ENCODE results near the gene LYRM1. TPM values are rescaled to one million over a fixed set of nuclear protein-coding genes. Genes with fewer than 3 reads are reported as not detected.

LYRM1 gene
- total and polyA plus RNA-seq, 2 of the 8 experiments (the other 6 are each of a cell fraction or from before 2014, with no cell fraction given): 11.6 to 13.4 TPM

DNA sequence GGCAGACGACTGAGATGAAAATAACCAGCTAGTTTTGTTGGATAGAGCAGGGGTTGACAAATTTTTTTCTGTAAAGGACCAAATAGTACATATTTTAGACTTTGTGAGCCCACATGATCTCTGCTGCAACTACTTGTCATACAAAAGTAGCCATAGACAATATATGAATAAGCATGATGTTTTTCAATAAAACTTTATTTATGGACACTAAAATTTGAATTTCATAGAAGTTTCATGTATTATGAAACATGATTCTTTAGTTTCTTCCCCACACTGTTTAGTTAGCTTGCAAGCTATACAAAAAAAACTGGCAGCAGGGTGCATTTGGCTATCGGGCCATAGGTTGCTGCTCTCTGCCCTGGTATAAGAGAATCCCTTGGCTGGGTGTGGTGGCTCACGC, 56.6 kb downstream of the LYRM1 start:
- POLR2A ChIA-PET (ENCODE audit: partially characterized antibody): no interaction called here
- TF ChIP-seq BCL11A (IDR thresholded peaks at IDR 0.05; ENCODE audit: low read depth in 2 of 2, low read length in 2 of 2) (no peak), RNF2 (IDR thresholded peaks at IDR 0.05; ENCODE audit: borderline replicate concordance, low read depth, low read length, missing control alignments, poor library complexity, severe bottlenecking) (no peak), NRF1 (IDR thresholded peaks at IDR 0.05; ENCODE audit: low read depth, low read length) (no peak), CTBP2 (IDR thresholded peaks at IDR 0.05; ENCODE audit: borderline replicate concordance, insufficient read depth, insufficient read length, low read length) (no peak), JUN (IDR thresholded peaks at IDR 0.05; ENCODE audit: low read depth, low read length) (no peak)
- TF ChIP-seq, protein P1, sequence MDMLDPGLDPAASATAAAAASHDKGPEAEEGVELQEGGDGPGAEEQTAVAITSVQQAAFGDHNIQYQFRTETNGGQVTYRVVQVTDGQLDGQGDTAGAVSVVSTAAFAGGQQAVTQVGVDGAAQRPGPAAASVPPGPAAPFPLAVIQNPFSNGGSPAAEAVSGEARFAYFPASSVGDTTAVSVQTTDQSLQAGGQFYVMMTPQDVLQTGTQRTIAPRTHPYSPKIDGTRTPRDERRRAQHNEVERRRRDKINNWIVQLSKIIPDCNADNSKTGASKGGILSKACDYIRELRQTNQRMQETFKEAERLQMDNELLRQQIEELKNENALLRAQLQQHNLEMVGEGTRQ (IDR thresholded peaks at IDR 0.05; ENCODE audit: low read length): no peak
- Histone ChIP-seq H3K4me3 (ENCODE audit: extremely low read depth in 1 of 4, insufficient read depth in 2 of 4, low read depth in 3 of 4, low read length in 4 of 4) (no peak overlapping the region), H3K56ac (replicated peaks; ENCODE audit: insufficient read length, low read depth, low read length) (no peak overlapping the region), H3K36me3 (ENCODE audit: control insufficient read depth in 2 of 4, insufficient read depth in 4 of 4, low read length in 3 of 4) (no peaks in the 10 kb centered on the region), H3K18ac (ENCODE audit: extremely low read depth, low read length) (no peak overlapping the region), H2AK5ac (ENCODE audit: low read depth, low read length) (no peak overlapping the region), H3K79me1 (ENCODE audit: low read depth, low read length) (no peaks in the 10 kb centered on the region), H3K23me2 (ENCODE audit: low read depth, low read length) (no peaks in the 10 kb centered on the region), H3K4me1 (replicated peaks in 1 of 4; ENCODE audit: control insufficient read depth in 3 of 4, insufficient read depth in 4 of 4, low read length in 3 of 4) (no peaks in the 10 kb centered on the region), H2BK12ac (ENCODE audit: low read depth, low read length) (no peak overlapping the region), H3K4ac (replicated peaks; ENCODE audit: insufficient read length, low read depth, low read length) (no peak overlapping the region), H3K27ac (ENCODE audit: low read depth, low read length) (no peak overlapping the region), H3K23ac (ENCODE audit: insufficient read length) (no peak overlapping the region), H3K9me3 (ENCODE audit: insufficient read depth in 2 of 2, low read depth in 1 of 2, low read length in 1 of 2) (no peaks in the 10 kb centered on the region), H3K14ac (ENCODE audit: insufficient read length) (no peak overlapping the region), H3K79me2 (ENCODE audit: control insufficient read depth in 1 of 2, insufficient read depth in 2 of 2, low read length in 2 of 2) (no peaks in the 10 kb centered on the region), H4K91ac (replicated peaks; ENCODE audit: insufficient read length, low read length) (no peak overlapping the region), H4K8ac (ENCODE audit: extremely low read depth, insufficient read depth, low read length) (no peak overlapping the region), H2BK5ac (ENCODE audit: low read depth, low read length) (no peak overlapping the region), H2AFZ (ENCODE audit: low read length) (no peak overlapping the region), H2BK120ac (replicated peaks; ENCODE audit: low read depth, low read length) (no peak overlapping the region), H3K27me3 (replicated peaks in 1 of 4; ENCODE audit: control insufficient read depth in 3 of 4, extremely low read depth in 1 of 4, insufficient read depth in 3 of 4, low read length in 3 of 4) (no peaks in the 10 kb centered on the region), H4K20me1 (replicated peaks in 1 of 2; ENCODE audit: control insufficient read depth in 1 of 2, insufficient read depth in 2 of 2, low read length in 2 of 2) (no peaks in the 10 kb centered on the region), H3K4me2 (ENCODE audit: insufficient read depth in 1 of 2, low read depth in 2 of 2, low read length in 2 of 2) (no peak overlapping the region), H4K5ac (ENCODE audit: insufficient read length, low read depth, low read length) (no peak overlapping the region), H2BK20ac (ENCODE audit: low read length) (no peak overlapping the region), H2BK15ac (ENCODE audit: low read length) (no peak overlapping the region), H3K9ac (replicated peaks in 1 of 4; ENCODE audit: extremely low read depth in 1 of 4, low read depth in 3 of 4, low read length in 3 of 4) (no peak overlapping the region)
- CTCF ChIA-PET (ENCODE audit: partially characterized antibody): interaction anchor here (0.7 to 1.3 kb wide), 3 partner anchors 43 to 103 kb away, joined by 3 to 5 read pairs (median 3); no protein-coding TSS in a partner anchor
- WGBS, 2 experiments (ENCODE audit: extremely low coverage in 1 of 2, insufficient coverage in 1 of 2, insufficient read length in 1 of 2, insufficient replicate concordance in 2 of 2, low coverage in 1 of 2, low lambda C conversion rate in 2 of 2, missing lambda C conversion rate in 1 of 2): 84% methylated on average over 3 of the region's 3 CpGs; no CpG with 5 or more reads in 1 of the 2 experiments
- no peak for FAIRE-seq
- no peak for DNase-seq (ENCODE audit: low read depth in 1 of 2, low spot score in 2 of 2)
